ENCODE data around the gene EFCAB9.

GRCh38 chr5:172160506-172160905, 33.5 kb upstream of the EFCAB9 start:
- no peak for TF ChIP-seq CTCF (IDR thresholded peaks at IDR 0.05)
- no peak for TF ChIP-seq POLR2AphosphoS5 (IDR thresholded peaks at IDR 0.05)
